ENCODE data around the gene ITPR1.
"Not testable (repeated sequence)": the region's sequence is repeated elsewhere in the genome, so short reads cannot be mapped to it uniquely, and the experiment has no call there.

ITPR1 gene

GRCh38 chr3:4758957-4759656 lies 266.0 kb downstream of the ITPR1 start:
- DNase-seq (ENCODE audit: low spot score): no peak

- DNase-seq (ENCODE audit: low spot score): peak; percentile 68
Measured at GRCh38 chr3:4759689-4760312, 266.7 kb downstream of the ITPR1 start.

GRCh38 chr3:4761759-4762158 lies 268.6 kb downstream of the ITPR1 start:
- no peak for DNase-seq (ENCODE audit: low spot score)

DNA sequence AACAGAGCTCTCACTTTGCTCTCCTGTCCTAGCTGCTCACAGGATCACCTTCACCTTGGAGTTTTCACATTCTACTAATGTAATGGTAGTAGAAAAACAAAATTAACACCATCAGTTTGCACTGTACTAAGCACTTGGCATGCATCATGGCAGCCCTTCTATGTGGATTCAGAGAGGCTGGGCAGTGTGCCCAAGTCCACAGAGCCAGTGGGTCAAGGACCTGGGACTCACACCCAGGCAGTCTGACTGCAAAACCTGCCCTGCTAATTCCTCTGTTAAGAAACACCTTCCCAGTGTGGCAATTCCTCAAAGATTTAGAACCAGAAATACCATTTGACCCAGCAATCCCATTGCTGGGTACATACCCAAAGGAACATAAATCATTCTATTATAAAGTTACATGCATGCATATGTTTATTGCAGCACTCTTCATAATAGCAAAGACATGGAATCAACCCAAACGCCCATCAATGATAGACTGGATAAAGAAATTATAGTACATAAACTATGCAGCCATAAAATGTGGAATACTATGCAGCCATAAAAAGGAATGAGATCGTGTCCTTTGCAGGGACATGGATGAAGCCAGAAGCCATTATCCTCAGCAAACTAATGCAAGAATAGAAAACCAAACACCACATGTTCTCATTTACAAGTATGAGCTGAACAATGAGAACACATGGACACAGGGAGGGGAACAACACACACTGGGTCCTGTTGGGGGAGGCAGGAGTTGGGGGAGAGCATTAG lies 269.5 kb downstream of the ITPR1 start:
- not testable (repeated sequence) for DNase-seq (ENCODE audit: low spot score)

- DNase-seq (ENCODE audit: low spot score): no peak
Measured at GRCh38 chr3:4763604-4764247, 270.6 kb downstream of the ITPR1 start.

DNA sequence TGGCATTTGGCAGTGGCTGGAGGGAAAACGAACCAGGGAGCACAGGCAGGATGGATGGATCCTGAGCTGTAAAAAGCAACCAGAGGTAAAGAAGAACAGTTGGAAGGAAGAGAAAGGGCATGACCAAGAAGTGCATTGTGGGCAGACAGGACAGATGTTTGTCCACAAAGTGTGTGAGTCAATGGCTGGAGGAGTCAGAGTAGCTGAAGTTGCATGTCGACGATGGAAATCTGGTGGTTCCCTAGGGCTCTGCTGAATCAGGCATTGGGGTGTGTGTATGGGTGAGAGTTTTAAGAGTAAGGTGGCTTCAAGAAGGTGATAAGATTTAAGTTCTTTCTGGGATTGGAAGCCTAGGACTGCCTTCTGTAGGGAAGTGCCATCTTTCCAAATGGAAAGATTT lies 272.1 kb downstream of the ITPR1 start:
- no peak for DNase-seq (ENCODE audit: low spot score)

- no peak for DNase-seq (ENCODE audit: low spot score)
Measured at GRCh38 chr3:4766263-4766662, 273.1 kb downstream of the ITPR1 start.

DNA sequence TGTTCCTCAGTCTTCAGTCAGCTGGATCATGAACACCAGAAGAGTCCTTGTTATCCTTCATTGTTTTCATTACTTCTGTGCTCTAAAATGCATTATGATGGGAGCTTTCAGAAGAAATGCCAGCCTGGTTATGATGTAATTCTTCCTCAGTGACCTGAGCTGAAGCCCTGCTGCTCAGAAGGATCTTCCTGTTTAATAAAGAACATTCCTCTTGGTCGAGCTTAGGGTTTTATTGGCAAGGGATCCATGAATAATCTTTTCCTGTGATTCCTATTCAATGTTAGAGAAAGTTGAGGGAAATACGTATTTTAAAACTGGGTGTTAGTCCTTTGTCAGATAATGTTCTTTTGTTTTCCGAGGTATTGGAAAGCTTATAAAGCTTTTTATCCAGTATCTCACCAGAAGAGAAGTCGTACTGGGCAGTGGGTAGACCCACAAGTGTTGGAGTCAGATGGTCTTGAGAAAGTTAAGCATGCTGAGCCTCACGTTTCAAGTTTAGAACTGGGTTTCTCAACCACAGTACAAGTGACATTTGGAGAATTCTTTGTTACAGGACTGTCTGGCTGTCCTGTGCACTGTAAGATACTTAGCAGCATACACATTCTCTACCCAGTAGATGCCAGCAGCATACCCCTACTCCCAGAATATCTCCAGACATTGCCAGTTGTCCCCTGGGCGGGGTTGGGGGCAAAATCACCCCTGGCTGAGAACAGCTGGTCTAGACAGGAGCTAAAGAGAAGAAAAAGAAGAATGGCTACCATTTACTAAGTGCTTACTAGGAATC lies 273.8 kb downstream of the ITPR1 start:
- DNase-seq (ENCODE audit: low spot score): no peak

GRCh38 chr3:4768021-4768420 lies 274.9 kb downstream of the ITPR1 start:
- no peak for DNase-seq (ENCODE audit: low spot score)

DNA sequence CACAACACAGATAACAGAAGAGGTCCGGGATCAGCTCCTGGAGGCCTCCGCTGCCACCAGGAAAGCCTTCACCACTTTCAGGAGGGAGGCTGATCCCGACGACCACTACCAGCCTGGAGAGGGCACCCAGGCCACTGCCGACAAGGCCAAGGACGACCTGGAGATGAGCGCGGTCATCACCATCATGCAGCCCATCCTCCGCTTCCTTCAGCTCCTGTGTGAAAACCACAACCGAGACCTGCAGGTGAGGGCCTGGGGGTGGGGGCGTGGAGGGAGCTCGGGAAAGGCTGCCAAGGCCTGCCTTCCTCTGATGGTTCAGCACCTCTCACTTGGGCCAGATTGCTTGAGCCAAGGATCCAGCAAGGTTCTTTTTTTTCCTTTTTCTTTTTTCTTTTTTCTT lies 275.4 kb downstream of the ITPR1 start:
- DNase-seq (ENCODE audit: low spot score): no peak

- DNase-seq (ENCODE audit: low spot score): no peak
Measured at GRCh38 chr3:4770561-4770960, 277.4 kb downstream of the ITPR1 start.

GRCh38 chr3:4771243-4771642 lies 278.1 kb downstream of the ITPR1 start:
- no peak for DNase-seq (ENCODE audit: low spot score)

DNA sequence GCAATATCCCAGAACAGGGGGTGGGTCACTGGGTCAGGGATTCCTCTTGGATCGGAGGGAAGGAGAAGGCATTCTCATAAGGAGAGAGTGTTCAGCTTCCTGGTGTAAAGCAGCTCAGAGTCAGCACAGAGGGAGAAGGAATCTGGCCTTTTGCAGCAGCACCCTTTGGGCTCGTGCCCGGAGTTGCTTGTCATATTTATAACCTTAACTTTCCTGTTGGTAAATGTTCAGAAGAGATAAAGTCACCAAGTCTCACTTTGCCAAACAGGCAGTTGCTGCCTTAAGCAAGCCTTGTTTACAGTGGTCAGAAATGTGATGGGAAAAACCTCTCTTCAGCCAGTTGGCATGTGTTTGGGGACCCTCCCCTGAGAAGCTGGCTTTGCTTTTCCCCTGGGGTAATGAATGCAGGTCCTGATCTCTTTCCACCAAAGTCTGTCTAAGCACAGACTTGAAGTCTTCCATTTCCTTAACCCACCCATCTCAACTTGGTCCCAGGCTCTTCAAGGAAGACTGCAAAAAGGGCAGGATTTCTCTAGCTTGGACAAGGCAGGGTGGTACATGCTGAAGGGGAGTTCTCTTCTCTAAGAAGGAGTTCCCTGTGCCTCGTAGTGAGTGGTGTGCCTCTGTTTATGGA lies 279.1 kb downstream of the ITPR1 start:
- no peak for DNase-seq (ENCODE audit: low spot score)

DNA sequence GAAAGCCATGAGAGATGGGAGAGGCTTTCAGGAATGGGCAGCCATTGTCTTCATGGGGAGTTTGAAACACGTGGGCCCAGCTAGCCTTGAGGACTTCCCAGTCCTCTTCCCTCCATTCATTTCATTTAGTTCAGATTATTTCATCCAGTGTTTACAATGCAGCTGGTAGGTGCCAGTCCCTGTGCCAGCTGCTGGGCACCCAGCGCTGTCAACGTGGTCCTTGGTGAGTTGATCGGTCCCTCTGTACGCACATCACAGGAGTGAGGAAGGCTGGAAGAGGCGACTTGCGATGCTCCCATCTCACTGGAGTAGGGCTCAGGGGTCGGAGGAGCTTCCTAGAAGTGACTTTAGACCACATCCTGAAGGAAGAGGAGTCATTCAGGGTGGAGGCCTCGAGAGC lies 279.7 kb downstream of the ITPR1 start:
- DNase-seq (ENCODE audit: low spot score): no peak

- DNase-seq (ENCODE audit: low spot score): no peak
Measured at GRCh38 chr3:4773583-4773982, 280.4 kb downstream of the ITPR1 start.

- DNase-seq (ENCODE audit: low spot score): no peak
Measured at GRCh38 chr3:4774531-4774930, 281.4 kb downstream of the ITPR1 start.

GRCh38 chr3:4776399-4776979 lies 283.3 kb downstream of the ITPR1 start:
- no peak for DNase-seq (ENCODE audit: low spot score)

DNA sequence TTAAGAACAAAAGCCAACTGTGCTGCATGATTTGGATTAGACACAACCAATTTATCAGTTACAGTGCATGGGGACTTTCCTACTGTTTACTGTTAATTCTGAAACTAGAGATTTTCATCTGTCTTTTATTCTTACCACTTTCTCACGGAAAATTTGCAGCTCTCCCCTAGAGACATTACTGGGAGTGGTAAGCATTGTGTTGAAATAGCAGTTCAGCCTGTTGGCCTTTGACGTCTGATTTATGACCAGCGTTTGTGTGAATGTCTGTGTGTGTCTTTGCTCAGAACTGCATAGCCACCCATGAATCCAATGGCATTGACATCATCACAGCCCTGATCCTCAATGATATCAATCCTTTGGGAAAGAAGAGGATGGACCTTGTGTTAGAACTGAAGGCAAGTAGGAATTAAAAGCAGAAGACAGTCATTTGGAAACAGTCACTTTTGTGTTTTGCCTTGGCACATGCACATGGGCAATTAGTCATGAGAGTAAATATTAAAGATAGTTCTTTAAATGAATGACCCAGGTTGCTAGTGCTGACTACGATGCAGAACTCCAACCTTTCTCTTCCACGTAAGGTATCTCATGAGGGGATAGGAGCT lies 283.9 kb downstream of the ITPR1 start:
- DNase-seq (ENCODE audit: low spot score): no peak

GRCh38 chr3:4778119-4778518 lies 285.0 kb downstream of the ITPR1 start:
- no peak for DNase-seq (ENCODE audit: low spot score)

- no peak for DNase-seq (ENCODE audit: low spot score)
Measured at GRCh38 chr3:4778740-4779139, 285.6 kb downstream of the ITPR1 start.

DNA sequence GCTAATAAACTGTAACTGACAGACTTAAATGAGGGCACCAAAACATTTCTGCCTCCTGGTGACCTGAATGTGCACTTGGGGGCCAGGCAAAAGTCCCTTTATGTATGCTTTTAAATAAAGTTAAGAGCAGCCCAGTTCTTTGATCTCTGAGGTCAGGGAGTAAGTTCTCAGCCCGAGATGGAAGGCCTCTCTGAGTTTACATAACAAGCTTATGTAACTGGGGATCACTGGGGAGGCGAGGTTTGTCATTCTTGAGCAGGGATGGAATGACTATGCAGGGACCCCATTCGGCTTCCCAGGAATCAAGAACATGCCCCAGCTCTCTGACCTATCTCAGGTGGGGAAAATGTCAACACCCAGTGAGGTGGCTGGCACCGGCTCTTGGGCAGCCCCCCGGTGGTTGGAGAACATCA lies 287.4 kb downstream of the ITPR1 start:
- no peak for DNase-seq (ENCODE audit: low spot score)
